Muscle layer of colon (tissue), 2 donors: Measurements from ENCODE around the gene PTX4.

Source experiments
- H3K27ac ChIP-seq: one replicate; pipeline ENCODE4 v1.7.0; 2013; ENCODE audit warnings: low read depth, mild to moderate bottlenecking, low read length, moderate library complexity
- H3K27me3 ChIP-seq, 2 donors: one replicate each; pipeline ENCODE4 v1.7.0; 2013; ENCODE audit warnings: low read length in 2 of 2, mild to moderate bottlenecking in 2 of 2; ENCODE audit not compliant: insufficient read depth in 2 of 2, control insufficient read depth in 1 of 2
- H3K36me3 ChIP-seq: one replicate; pipeline ENCODE4 v1.7.0; 2013; ENCODE audit warnings: mild to moderate bottlenecking, low read length; ENCODE audit not compliant: insufficient read depth
- H3K4me1 ChIP-seq: one replicate; pipeline ENCODE4 v1.7.0; 2013; ENCODE audit warnings: mild to moderate bottlenecking, low read length; ENCODE audit not compliant: insufficient read depth
- H3K4me3 ChIP-seq, 2 donors: one replicate each; pipeline ENCODE4 v1.7.0; 2013; ENCODE audit warnings: low read length in 2 of 2, low read depth in 1 of 2, mild to moderate bottlenecking in 1 of 2, moderate library complexity in 1 of 2
- H3K9ac ChIP-seq: one replicate; pipeline ENCODE4 v1.7.0; 2013; ENCODE audit warnings: low read length
- H3K9me3 ChIP-seq: one replicate; pipeline ENCODE4 v1.7.0; 2013; ENCODE audit warnings: mild to moderate bottlenecking, low read length
- donor health status: abdominal sarcoma.
- donor health status: Adenocarcinoma of cecum.

PTX4 gene, protein sequence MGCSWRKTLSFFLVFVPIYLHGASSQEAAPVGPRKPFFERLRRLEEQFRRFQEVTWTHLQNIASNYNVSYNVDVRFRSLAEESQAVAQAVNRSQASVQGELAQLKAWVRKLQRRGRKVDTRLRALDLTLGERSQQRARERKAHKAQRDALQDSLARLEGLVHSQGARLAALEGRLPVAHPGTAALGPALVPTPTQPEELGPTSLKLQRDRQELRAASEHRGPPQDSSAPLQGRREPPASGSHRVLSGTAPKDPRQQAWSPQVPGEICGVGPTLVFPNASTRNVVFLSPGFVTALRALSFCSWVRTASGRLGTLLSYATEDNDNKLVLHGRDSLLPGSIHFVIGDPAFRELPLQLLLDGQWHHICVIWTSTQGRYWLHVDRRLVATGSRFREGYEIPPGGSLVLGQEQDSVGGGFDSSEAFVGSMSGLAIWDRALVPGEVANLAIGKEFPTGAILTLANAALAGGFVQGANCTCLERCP

GRCh38 chr16:1488619-1489018, at the start of gene PTX4:
TSS of gene PTX4 (minus strand) at chr16:1488944. CDS start at chr16:1488909, 35 bp downstream.
- Histone ChIP-seq H3K36me3 (no peaks in the 10 kb centered on the region), H3K27me3 (no peaks in the 10 kb centered on the region), H3K4me1 (peaks cover 7% of the 10 kb centered on the region), H3K27ac (no peak within 1 kb of the TSS), H3K9me3 (no peaks in the 10 kb centered on the region), H3K4me3 (no peak within 1 kb of the TSS), H3K9ac (no peak within 1 kb of the TSS)

- no peaks in the 10 kb centered on the region for H3K27me3 ChIP-seq
- no peak overlapping the region for H3K9ac ChIP-seq
- H3K4me1 ChIP-seq: peaks cover 31% of the 10 kb centered on the region
- peaks cover 35% of the 10 kb centered on the region for H3K36me3 ChIP-seq
- peak overlapping the region; percentile 52 for H3K27ac ChIP-seq
- H3K9me3 ChIP-seq: no peaks in the 10 kb centered on the region
- no peak overlapping the region for H3K4me3 ChIP-seq
Measured at GRCh38 chr16:1537763-1538289, 49.1 kb upstream of the PTX4 start.

- Histone ChIP-seq H3K4me1 (peaks cover 37% of the 10 kb centered on the region), H3K4me3 (no peak overlapping the region), H3K27ac (no peak overlapping the region), H3K9ac (no peak overlapping the region), H3K36me3 (peaks cover 29% of the 10 kb centered on the region), H3K9me3 (no peaks in the 10 kb centered on the region), H3K27me3 (no peaks in the 10 kb centered on the region)
Measured at GRCh38 chr16:1537138-1537577, 48.4 kb upstream of the PTX4 start.

- Histone ChIP-seq H3K36me3 (peaks cover 25% of the 10 kb centered on the region), H3K27me3 (no peaks in the 10 kb centered on the region), H3K4me1 (peaks cover 43% of the 10 kb centered on the region), H3K9ac (no peak overlapping the region), H3K4me3 (no peak overlapping the region), H3K27ac (no peak overlapping the region), H3K9me3 (no peaks in the 10 kb centered on the region)
Measured at GRCh38 chr16:1536601-1537000, 47.9 kb upstream of the PTX4 start.

DNA sequence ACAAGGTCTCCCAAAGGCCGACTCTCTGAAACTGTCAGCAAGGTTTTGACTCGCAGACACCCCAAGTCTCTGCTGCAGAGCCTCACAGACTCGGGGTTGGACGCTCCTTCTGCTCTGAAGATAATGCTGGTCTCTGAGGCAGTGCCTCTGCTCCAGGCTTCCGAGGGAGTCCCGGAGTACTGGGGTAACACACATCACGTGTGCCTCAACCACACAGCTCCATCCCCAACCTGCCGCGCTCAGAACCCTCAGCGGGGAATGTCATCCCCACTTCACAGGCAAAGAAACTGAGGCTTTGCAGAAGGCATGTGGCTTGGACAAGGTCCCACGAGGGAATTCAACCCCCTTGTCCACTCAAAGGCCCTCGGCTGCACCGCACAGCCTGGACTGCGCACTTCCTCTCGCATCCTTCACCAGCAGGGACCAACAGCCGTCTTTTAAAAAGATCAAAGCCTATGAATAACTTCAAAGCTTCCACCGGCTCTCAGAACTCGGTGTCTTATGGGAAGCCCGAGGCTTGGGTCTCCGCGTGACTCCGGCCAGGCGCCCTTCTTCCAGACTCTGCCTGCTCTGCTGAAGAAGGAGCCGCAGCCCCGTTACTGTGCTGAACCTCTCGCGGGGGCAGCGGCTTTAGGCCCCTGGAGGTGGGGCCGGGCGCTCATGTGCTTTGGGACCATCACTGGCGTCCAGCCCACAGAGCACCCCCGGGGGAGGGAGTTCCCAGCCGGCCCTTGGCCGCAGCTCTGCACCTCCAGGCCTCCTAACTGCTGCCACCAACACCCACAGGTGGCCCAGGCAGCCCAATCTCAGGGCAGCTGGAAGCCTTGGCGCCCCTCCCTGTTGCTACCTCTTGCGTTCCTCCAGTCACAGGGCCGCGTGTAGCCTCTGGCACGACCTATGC, 46.9 kb upstream of the PTX4 start:
- no peaks in the 10 kb centered on the region for H3K9me3 ChIP-seq
- no peaks in the 10 kb centered on the region for H3K27me3 ChIP-seq
- peak overlapping the region in 1 of 2 donors; percentile 47 for H3K4me3 ChIP-seq
- peaks cover 52% of the 10 kb centered on the region for H3K4me1 ChIP-seq
- no peak overlapping the region for H3K9ac ChIP-seq
- H3K36me3 ChIP-seq: peaks cover 18% of the 10 kb centered on the region
- peak overlapping the region; percentile 42 for H3K27ac ChIP-seq

DNA sequence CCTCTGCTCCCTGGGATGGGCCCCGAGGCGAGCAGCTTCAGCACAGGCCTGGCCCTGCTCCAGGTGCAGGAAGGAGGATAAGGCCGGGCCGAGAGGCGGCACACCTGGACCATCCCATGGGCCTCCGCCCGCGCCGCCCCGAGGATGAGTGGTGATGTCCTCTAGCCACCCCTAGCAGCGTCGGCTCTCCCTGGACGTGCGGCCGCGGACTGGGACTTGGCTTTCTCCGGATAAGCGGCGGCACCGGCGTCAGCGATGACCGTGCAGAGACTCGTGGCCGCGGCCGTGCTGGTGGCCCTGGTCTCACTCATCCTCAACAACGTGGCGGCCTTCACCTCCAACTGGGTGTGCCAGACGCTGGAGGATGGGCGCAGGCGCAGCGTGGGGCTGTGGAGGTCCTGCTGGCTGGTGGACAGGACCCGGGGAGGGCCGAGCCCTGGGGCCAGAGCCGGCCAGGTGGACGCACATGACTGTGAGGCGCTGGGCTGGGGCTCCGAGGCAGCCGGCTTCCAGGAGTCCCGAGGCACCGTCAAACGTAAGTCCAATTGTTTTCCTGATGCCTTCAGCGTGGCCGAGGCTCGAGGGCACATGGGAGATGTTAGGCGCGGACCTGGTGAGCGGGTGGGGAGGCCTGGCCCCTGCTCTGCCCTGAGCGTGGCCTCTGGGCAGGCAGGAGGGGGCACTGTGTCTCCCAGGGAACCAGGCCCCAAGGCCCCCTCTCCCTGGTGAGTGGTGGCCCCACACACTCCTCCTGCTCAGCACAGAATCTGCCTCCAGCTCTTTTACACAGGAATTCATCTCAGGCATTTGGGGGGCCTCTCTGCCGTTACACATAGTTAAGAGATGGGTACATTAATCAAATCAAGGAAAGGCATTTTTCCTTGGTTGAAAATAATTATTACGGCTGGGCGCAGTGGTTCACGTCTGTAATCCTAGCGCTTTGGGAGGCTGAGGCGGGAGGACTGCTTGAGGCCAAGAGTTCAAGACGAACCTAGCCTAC, 45.6 kb upstream of the PTX4 start:
- Histone ChIP-seq H3K36me3 (peaks cover 11% of the 10 kb centered on the region), H3K9ac (peak overlapping the region; percentile 21), H3K27ac (peak overlapping the region; percentile 86), H3K4me3 (peak overlapping the region; percentile 29 to 47), H3K27me3 (no peaks in the 10 kb centered on the region), H3K9me3 (no peaks in the 10 kb centered on the region), H3K4me1 (peaks cover 58% of the 10 kb centered on the region)

DNA sequence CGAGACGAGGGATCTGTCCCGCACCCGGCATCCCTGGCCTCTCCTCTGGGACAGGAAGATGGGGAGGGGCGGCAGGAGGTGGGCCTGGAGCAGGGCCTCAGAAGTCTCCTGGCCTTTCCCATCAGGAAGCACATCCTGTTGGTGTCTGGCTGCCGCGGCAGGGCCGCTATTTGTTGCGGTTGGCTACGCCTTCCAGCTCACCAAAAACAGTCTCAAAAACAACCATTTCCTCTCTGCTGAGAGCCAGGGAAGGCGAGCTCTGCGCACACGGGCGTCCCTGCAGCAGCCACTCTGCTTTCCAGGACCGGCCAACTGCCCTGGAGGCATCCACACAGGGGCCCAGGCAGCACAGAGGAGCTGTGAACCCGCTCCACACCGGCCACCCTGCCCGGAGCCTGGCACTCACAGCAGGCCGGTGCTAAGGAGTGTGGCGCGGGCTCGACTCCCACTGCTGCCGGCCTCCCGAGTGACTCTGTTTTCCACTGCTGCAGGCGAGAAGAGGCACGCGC, 44.8 kb upstream of the PTX4 start, which contains the start of gene TMEM204:
Gene TMEM204, plus strand, starts transcription at position 224 of the 509 bp plus-strand sequence. CDS start 610 bp downstream, outside the sequence.
- H3K4me1 ChIP-seq: peaks cover 51% of the 10 kb centered on the region

GRCh38 chr16:1532771-1533170, 44.0 kb upstream of the PTX4 start:
- Histone ChIP-seq H3K9ac (no peak overlapping the region), H3K36me3 (peaks cover 11% of the 10 kb centered on the region), H3K27me3 (no peaks in the 10 kb centered on the region), H3K27ac (peak overlapping the region; percentile 86), H3K4me1 (peaks cover 44% of the 10 kb centered on the region), H3K4me3 (peak overlapping the region in 1 of 2 donors; percentile 3), H3K9me3 (no peaks in the 10 kb centered on the region)

More for the DNA sequence above, 44.8 kb upstream of the PTX4 start, which contains the start of gene TMEM204:
- peak within 1 kb of the TSS; percentile 29 to 47 for H3K4me3 ChIP-seq
- H3K27me3 ChIP-seq: no peaks in the 10 kb centered on the region
- H3K27ac ChIP-seq: peak within 1 kb of the TSS; percentile 86
- no peaks in the 10 kb centered on the region for H3K9me3 ChIP-seq
- peaks cover 11% of the 10 kb centered on the region for H3K36me3 ChIP-seq
- peak within 1 kb of the TSS; percentile 21 for H3K9ac ChIP-seq

GRCh38 chr16:1532081-1532760, 43.5 kb upstream of the PTX4 start:
- Histone ChIP-seq H3K4me3 (peak overlapping the region in 1 of 2 donors; percentile 3), H3K27ac (peak overlapping the region; percentile 86), H3K9me3 (no peaks in the 10 kb centered on the region), H3K9ac (no peak overlapping the region), H3K36me3 (peaks cover 8% of the 10 kb centered on the region), H3K4me1 (peaks cover 39% of the 10 kb centered on the region), H3K27me3 (no peaks in the 10 kb centered on the region)

GRCh38 chr16:1531638-1531910, 42.8 kb upstream of the PTX4 start:
- peaks cover 2% of the 10 kb centered on the region for H3K36me3 ChIP-seq
- no peaks in the 10 kb centered on the region for H3K27me3 ChIP-seq
- H3K9me3 ChIP-seq: no peaks in the 10 kb centered on the region
- peak overlapping the region; percentile 25 to 27 for H3K4me3 ChIP-seq
- H3K9ac ChIP-seq: no peak overlapping the region
- H3K27ac ChIP-seq: peak overlapping the region; percentile 86
- H3K4me1 ChIP-seq: peaks cover 34% of the 10 kb centered on the region
